HepG2 (cell line): ENCODE data around the gene HIF1AN. TPM values are rescaled to one million over a fixed set of nuclear protein-coding genes. Genes with fewer than 3 reads are reported as not detected.
A peak's percentile ranks its signal among the peaks of the same experiment; 100 is the strongest.

Experiments used
- CAMTA2 ChIP-seq: sonication (generic); formaldehyde crosslinking; IDR thresholded peaks from 2 replicates; pipeline ENCODE4 v1.4.0; 2020; ENCODE audit warnings: mild to moderate bottlenecking, missing genetic modification reagents, borderline replicate concordance
- CHD4 ChIP-seq: fragments of 200-600 bp; sonication (generic); IDR thresholded peaks from 2 replicates; pipeline ENCODE4 v1.7.0; 2017; ENCODE audit warnings: mild to moderate bottlenecking, low read length, borderline replicate concordance
- EED ChIP-seq: sonication (generic); formaldehyde crosslinking; IDR thresholded peaks from 2 replicates; pipeline ENCODE4 v1.5.0; 2020; ENCODE audit warnings: mild to moderate bottlenecking, missing genetic modification reagents
- PAF1 ChIP-seq: IDR thresholded peaks from 2 replicates; pipeline ENCODE4 v1.6.1; 2016; ENCODE audit warnings: missing genetic modification reagents, missing compliant biosample characterization
- SIX1 ChIP-seq: sonication (generic); formaldehyde crosslinking; IDR thresholded peaks from 2 replicates; pipeline ENCODE4 v1.4.0; 2020; ENCODE audit warnings: missing genetic modification reagents, borderline replicate concordance
- TAF1 ChIP-seq: sonication (generic); formaldehyde crosslinking; IDR thresholded peaks from 2 replicates; pipeline ENCODE4 v1.4.0; 2020; ENCODE audit warnings: missing genetic modification reagents
- ZFP36 ChIP-seq: fragments of 150-350 bp; IDR thresholded peaks from 2 replicates; pipeline ENCODE4 v1.6.1; 2018; ENCODE audit warnings: borderline replicate concordance, low read length, low read depth; ENCODE audit not compliant: partially characterized antibody
- ZNF564 ChIP-seq: sonication (generic); formaldehyde crosslinking; IDR thresholded peaks from 2 replicates; pipeline ENCODE4 v1.8.1; 2023; ENCODE audit warnings: mild to moderate bottlenecking, missing genetic modification reagents
- ZNF841 ChIP-seq: sonication (generic); formaldehyde crosslinking; IDR thresholded peaks from 2 replicates; pipeline ENCODE4 v1.8.1; 2023; ENCODE audit warnings: missing genetic modification reagents, borderline replicate concordance
- ZSCAN30 ChIP-seq: sonication (generic); formaldehyde crosslinking; IDR thresholded peaks from 2 replicates; pipeline ENCODE4 v1.5.0; 2020; ENCODE audit warnings: mild to moderate bottlenecking, missing genetic modification reagents
- polyA plus RNA-seq, 8 experiments: library from polyadenylated mRNA; depleted of rRNA in 3 of 8; stranded (reverse) in 7 of 8; unstranded in 1 of 8; fragments of >200 nt; fragmentation: Illumina TruSeq in 4 of 8; extraction: Trizol in 4 of 8; gene quantifications; 2 replicates each; pipeline versions ENCODE4 v1.2.1 to v1.2.3, GENCODE V29; 2011 to 2016; ENCODE audit warnings: low read depth in 4 of 8, missing spikeins in 1 of 8, mixed read lengths in 1 of 8; ENCODE audit not compliant: insufficient read depth in 1 of 8
- total RNA-seq, 5 experiments: library from RNA; depleted of rRNA; stranded (reverse); fragments of >200 nt; fragmentation: Illumina TruSeq; extraction: Trizol; gene quantifications; 2 replicates each; pipeline ENCODE4 v1.2.3, GENCODE V29; 2016; ENCODE audit warnings: low read depth in 1 of 5
- TF ChIP-seq, protein P1 (sequence below): sonication (generic); formaldehyde crosslinking; IDR thresholded peaks from 2 replicates; pipeline ENCODE4 v1.8.0; 2022; ENCODE audit warnings: mild to moderate bottlenecking, missing genetic modification reagents; ENCODE audit not compliant: insufficient replicate concordance
- TF ChIP-seq, protein P2 (sequence below): sonication (generic); formaldehyde crosslinking; IDR thresholded peaks from 2 replicates; pipeline ENCODE4; 2020; ENCODE audit warnings: missing genetic modification reagents, mild to moderate bottlenecking, borderline replicate concordance
- TF ChIP-seq, protein P3 (sequence below): sonication (generic); formaldehyde crosslinking; IDR thresholded peaks from 2 replicates; pipeline ENCODE4 v1.4.0; 2020; ENCODE audit warnings: missing genetic modification reagents
- TF ChIP-seq, protein P4 (sequence below): sonication (generic); formaldehyde crosslinking; IDR thresholded peaks from 2 replicates; pipeline ENCODE4 v1.5.0; 2020; ENCODE audit warnings: missing genetic modification reagents
- TF ChIP-seq, protein P5 (sequence below): sonication (generic); formaldehyde crosslinking; IDR thresholded peaks from 2 replicates; pipeline ENCODE4 v1.5.0; 2020; ENCODE audit warnings: mild to moderate bottlenecking, missing genetic modification reagents, borderline replicate concordance
- TF ChIP-seq, protein P6 (sequence below): sonication (generic); formaldehyde crosslinking; IDR thresholded peaks from 2 replicates; pipeline ENCODE4 v1.5.1; 2020; ENCODE audit warnings: missing genetic modification reagents, mild to moderate bottlenecking, borderline replicate concordance
- TF ChIP-seq, protein P7 (sequence below): sonication (generic); formaldehyde crosslinking; IDR thresholded peaks from 2 replicates; pipeline ENCODE4 v1.8.1; 2023; ENCODE audit warnings: mild to moderate bottlenecking, inconsistent platforms, moderate library complexity, missing genetic modification reagents, borderline replicate concordance

Gene HIF1AN
- total and polyA plus RNA-seq, 2 of the 13 experiments (the other 11 are each of a cell fraction or from before 2014, with no cell fraction given) = 8.6 to 10.7 TPM

DNA sequence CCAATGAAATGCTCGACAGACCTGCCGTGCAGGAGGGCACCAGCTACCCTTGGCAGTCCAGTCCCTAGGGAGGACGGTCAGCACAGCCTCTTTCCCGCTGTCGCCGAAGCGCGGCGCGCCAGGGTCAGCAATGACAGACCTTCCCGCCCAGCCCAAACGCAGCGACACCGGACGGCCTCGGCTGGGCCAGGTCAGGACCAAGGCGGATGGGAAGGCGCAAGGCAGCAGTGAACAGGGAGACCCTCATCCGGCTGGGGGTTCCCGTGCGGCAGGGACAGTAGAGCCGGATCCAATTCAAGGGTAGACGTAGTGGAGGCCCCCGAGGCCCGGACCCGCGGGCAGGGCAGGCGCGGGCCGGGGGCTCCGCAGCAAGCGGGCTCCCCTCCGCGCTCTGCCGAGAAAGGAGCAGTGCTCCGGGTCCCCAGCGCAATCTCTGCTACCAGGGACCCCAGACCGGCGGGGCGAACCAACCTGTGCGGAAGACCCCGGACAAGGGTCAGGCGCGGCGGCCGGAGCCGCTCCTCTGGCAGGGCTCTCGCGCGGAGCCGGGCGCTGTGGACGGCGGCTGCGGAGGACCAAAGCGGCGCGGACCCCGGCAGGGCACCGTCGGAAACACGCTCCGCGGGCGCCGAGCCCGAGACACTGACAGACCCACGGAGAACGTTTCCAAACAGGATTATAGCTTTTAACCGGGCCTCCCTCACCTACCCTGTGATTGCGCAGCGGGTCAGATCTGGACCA lies 16.3 kb upstream of the HIF1AN start, which contains the start of gene SEC31B (continued):
- TF ChIP-seq, protein P1, sequence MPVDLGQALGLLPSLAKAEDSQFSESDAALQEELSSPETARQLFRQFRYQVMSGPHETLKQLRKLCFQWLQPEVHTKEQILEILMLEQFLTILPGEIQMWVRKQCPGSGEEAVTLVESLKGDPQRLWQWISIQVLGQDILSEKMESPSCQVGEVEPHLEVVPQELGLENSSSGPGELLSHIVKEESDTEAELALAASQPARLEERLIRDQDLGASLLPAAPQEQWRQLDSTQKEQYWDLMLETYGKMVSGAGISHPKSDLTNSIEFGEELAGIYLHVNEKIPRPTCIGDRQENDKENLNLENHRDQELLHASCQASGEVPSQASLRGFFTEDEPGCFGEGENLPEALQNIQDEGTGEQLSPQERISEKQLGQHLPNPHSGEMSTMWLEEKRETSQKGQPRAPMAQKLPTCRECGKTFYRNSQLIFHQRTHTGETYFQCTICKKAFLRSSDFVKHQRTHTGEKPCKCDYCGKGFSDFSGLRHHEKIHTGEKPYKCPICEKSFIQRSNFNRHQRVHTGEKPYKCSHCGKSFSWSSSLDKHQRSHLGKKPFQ (CRISPR knock-in tag) = no peak
- TF ChIP-seq, protein P2, sequence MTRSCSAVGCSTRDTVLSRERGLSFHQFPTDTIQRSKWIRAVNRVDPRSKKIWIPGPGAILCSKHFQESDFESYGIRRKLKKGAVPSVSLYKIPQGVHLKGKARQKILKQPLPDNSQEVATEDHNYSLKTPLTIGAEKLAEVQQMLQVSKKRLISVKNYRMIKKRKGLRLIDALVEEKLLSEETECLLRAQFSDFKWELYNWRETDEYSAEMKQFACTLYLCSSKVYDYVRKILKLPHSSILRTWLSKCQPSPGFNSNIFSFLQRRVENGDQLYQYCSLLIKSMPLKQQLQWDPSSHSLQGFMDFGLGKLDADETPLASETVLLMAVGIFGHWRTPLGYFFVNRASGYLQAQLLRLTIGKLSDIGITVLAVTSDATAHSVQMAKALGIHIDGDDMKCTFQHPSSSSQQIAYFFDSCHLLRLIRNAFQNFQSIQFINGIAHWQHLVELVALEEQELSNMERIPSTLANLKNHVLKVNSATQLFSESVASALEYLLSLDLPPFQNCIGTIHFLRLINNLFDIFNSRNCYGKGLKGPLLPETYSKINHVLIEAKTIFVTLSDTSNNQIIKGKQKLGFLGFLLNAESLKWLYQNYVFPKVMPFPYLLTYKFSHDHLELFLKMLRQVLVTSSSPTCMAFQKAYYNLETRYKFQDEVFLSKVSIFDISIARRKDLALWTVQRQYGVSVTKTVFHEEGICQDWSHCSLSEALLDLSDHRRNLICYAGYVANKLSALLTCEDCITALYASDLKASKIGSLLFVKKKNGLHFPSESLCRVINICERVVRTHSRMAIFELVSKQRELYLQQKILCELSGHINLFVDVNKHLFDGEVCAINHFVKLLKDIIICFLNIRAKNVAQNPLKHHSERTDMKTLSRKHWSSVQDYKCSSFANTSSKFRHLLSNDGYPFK (CRISPR knock-in tag) = no peak; the same call in 1 of the 2 replicates
- peak; percentile 74; the same call in 1 of the 2 replicates for TF ChIP-seq EED (CRISPR knock-in tag)
- no peak for TF ChIP-seq ZNF841 (CRISPR knock-in tag)
- no peak for TF ChIP-seq CAMTA2 (CRISPR knock-in tag)
- TF ChIP-seq ZNF564 (CRISPR knock-in tag) = no peak
- TF ChIP-seq, protein P3, sequence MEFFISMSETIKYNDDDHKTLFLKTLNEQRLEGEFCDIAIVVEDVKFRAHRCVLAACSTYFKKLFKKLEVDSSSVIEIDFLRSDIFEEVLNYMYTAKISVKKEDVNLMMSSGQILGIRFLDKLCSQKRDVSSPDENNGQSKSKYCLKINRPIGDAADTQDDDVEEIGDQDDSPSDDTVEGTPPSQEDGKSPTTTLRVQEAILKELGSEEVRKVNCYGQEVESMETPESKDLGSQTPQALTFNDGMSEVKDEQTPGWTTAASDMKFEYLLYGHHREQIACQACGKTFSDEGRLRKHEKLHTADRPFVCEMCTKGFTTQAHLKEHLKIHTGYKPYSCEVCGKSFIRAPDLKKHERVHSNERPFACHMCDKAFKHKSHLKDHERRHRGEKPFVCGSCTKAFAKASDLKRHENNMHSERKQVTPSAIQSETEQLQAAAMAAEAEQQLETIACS (CRISPR knock-in tag) = no peak
- TF ChIP-seq CHD4 = no peak
- no peak for TF ChIP-seq SIX1 (CRISPR knock-in tag)
- TF ChIP-seq, protein P4, sequence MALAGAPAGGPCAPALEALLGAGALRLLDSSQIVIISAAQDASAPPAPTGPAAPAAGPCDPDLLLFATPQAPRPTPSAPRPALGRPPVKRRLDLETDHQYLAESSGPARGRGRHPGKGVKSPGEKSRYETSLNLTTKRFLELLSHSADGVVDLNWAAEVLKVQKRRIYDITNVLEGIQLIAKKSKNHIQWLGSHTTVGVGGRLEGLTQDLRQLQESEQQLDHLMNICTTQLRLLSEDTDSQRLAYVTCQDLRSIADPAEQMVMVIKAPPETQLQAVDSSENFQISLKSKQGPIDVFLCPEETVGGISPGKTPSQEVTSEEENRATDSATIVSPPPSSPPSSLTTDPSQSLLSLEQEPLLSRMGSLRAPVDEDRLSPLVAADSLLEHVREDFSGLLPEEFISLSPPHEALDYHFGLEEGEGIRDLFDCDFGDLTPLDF = peak; percentile 46; the same call in 1 of the 2 replicates
- TF ChIP-seq, protein P5, sequence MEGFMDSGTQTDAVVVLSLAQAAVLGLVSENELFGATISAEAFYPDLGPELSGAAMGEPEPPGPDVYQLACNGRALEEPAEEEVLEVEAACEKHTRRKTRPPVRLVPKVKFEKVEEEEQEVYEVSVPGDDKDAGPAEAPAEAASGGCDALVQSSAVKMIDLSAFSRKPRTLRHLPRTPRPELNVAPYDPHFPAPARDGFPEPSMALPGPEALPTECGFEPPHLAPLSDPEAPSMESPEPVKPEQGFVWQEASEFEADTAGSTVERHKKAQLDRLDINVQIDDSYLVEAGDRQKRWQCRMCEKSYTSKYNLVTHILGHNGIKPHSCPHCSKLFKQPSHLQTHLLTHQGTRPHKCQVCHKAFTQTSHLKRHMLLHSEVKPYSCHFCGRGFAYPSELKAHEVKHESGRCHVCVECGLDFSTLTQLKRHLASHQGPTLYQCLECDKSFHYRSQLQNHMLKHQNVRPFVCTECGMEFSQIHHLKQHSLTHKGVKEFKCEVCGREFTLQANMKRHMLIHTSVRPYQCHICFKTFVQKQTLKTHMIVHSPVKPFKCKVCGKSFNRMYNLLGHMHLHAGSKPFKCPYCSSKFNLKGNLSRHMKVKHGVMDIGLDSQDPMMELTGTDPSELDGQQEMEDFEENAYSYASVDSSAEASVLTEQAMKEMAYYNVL (CRISPR knock-in tag) = no peak
- TF ChIP-seq, protein P6, sequence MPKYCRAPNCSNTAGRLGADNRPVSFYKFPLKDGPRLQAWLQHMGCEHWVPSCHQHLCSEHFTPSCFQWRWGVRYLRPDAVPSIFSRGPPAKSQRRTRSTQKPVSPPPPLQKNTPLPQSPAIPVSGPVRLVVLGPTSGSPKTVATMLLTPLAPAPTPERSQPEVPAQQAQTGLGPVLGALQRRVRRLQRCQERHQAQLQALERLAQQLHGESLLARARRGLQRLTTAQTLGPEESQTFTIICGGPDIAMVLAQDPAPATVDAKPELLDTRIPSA (CRISPR knock-in tag) = no peak
- TF ChIP-seq ZFP36 = no peak
- TF ChIP-seq, protein P7, sequence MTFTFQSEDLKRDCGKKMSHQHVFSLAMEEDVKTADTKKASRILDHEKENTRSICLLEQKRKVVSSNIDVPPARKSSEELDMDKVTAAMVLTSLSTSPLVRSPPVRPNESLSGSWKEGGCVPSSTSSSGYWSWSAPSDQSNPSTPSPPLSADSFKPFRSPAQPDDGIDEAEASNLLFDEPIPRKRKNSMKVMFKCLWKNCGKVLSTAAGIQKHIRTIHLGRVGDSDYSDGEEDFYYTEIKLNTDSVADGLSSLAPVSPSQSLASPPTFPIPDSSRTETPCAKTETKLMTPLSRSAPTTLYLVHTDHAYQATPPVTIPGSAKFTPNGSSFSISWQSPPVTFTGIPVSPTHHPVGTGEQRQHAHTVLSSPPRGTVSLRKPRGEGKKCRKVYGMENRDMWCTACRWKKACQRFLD = no peak
- TF ChIP-seq TAF1 (CRISPR knock-in tag) = peak; percentile 57; the same call in 1 of the 2 replicates
- no peak for TF ChIP-seq ZSCAN30 (CRISPR knock-in tag)
- TF ChIP-seq PAF1 (CRISPR knock-in tag) = no peak
